NCI-H2171 (cell line): ENCODE data around the gene TIMM29.
A peak's percentile ranks its signal among the peaks of the same experiment; 100 is the strongest.
"Not testable (repeated sequence)": the region's sequence is repeated elsewhere in the genome, so short reads cannot be mapped to it uniquely, and the experiment has no call there.

ENCODE experiments used
- DNase-seq: peaks from one replicate; lab custom pipeline; 2025; lab: John Stamatoyannopoulos, UW

TIMM29 gene

DNA sequence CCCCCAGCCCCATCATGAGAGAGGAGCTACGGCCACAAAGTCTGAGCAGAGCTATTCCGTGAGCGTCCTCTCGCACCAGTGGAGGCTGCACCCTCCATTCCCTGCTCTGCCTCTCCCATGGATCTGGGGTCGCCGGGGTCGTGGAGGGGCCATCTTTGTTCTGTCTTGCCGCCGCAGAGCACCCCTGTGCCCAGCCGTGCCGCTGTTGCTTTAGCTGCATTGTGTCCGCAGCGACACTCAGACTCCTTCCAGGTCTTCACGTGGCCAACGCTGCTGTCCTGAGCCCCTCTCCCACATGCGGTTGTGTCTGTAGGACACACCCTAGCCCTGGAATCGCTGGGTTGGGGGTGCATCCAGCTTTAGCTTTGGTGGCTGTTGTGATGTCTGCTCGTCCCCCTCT, 16.0 kb upstream of the TIMM29 start:
- no peak for DNase-seq

DNA sequence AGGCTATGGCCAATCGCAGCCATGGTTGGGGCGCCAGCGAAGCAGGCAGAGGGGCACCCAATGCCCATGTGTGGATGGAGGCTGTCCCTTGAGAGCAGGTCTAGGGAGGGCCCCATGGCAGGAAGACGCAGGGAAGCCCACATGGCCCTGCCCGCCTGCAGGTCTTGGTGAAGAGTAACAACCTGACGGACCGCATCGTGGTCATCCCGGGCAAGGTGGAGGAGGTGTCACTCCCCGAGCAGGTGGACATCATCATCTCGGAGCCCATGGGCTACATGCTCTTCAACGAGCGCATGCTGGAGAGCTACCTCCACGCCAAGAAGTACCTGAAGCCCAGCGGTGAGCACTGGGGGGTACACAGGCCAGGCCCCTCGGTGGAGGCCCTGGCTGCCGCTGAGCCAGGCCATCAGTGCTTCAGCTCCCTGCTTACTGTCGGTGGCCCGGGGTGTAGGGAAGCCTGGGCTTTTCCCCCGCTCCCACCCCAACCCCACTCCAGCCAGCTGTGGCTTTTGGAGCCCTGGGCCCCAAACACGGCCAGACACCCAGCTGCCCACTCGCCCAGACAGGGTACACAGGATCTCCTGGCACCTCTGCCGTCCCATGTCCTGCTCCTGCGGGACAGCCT, 14.8 kb upstream of the TIMM29 start:
- DNase-seq: no peak

DNA sequence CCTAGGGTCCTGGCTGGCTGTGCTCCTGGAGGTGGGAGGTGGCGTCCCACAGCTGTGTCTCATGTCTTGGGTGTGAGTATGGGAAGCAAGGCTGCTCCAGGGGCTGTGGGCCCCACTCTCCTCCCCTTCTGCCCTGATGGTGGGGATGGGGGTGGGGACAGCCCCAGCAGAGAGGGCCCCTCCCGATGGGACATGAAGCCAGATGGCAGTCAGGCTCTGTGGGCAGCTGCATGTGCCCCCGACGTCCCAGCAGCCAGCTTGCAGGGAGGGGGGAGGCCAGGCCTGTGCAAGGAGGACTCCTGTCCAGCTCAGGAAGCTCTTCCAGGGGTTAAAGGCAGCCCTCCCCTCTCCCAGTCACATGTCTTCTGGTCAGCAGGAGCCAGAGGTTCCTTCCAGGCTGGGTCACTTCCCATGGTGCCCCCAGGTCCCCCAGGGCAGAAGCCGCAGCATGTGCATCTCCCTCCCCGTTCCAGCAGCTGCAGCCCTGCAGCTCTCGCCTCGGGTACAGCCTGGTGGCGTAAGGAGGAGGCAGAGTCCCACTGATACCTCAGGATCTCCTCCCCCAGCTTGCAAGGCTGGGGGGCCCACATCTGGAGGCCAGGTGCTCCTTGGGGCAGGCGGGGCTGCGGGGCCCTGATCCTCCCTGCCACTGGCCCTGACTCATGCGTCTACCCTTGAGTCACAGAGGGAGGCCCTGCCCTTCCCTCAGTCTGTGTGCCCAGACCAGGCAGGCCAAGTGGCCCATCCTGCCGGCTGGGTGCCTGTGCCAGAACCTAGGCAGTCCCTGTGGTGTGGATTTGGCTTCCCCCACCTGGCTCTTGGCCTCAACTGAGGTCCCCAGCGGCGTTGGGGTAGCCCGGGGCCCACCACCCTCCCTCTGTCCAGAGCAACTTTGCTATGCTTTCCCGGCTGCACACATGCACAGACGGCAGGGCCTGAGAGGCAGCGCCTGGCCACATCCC, 13.2 kb upstream of the TIMM29 start:
- no peak for DNase-seq

DNA sequence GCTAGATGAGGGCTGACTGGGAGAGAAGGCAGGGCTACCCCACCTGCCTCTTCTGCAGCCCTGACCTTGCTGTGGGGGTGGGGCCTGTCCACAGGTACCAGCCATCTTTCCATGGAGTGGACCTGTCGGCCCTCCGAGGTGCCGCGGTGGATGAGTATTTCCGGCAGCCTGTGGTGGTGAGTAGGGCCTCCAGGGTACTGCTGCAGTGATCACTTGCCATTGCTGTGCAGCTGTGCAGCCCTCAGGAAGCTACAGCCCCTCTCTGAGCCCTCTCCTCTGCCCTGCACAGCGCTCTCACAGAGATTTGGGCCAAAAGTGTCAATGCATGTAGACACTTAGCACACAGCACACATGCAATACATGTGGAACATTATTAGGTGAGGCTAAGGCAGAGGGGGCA, 12.0 kb upstream of the TIMM29 start:
- DNase-seq: no peak

DNA sequence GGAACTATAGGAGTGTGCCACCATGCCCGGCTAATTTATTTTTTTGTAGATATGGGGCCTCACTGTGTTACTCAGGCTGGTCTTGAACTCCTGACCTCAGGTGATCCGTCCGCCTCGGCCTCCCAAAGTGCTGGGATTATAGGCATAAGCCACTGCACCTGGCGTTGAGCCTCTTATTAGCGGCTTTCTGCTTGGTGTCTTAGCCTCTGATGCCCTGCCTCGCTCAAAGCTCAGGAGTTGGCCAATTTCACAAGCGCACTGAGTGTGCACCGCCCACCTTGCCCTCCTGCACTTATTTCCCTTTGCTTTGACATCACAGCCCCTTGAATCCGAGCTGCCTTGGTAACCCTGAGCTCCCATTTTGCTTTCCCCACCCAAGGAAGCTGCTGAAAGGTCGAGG, 10.3 kb upstream of the TIMM29 start:
- no peak for DNase-seq

DNA sequence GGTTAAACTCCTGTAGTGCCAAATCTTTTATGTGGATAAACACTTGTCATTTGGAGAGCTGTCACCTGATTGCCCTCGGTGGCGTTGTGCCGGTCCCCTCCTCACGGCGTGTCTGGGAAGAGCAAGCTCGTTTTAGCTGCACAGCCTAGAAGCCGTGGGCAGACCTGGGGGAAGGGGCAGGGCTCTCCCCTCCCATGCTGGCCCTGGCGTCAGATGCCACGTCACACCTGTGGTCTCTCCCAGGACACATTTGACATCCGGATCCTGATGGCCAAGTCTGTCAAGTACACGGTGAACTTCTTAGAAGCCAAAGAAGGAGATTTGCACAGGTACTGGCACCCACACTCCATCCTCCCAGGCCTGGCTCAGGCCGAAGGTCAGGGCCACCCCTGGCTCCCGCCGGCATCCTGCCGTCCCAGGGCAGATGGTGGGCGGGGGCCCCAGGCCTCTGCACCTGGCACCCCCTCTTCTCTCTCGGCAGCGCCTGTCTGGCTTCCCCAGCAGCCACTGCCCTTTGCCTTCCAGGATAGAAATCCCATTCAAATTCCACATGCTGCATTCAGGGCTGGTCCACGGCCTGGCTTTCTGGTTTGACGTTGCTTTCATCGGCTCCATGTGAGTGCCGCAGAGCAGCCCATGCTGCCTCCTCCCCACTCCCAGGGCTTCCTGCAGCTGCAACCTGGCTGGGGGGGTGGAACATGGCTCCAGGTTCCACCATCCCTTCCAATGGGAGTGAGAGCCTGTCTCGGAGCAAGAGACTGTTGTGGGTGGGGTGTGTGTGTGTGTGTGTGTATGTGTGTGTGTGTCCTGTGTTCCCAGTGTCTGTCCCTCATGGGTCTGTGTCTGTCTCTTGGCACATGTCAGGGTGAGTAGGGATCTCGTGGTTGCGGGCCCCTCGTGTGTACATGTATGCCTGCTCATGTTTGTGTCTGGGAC, 9.0 kb upstream of the TIMM29 start:
- no peak for DNase-seq

DNA sequence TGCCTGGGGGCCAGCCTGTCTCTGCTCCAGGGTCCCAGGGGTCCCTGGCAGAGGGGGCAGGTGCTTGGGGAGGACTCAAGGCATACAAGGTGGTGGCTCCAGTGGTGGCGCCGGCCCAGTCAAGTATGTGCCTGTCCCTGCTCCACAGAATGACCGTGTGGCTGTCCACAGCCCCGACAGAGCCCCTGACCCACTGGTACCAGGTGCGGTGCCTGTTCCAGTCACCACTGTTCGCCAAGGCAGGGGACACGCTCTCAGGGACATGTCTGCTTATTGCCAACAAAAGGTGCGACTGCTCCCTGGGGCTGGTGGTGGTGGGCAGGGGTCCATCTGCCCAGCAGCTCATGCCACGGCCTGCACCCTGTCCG, 8.3 kb upstream of the TIMM29 start:
- DNase-seq: no peak

DNA sequence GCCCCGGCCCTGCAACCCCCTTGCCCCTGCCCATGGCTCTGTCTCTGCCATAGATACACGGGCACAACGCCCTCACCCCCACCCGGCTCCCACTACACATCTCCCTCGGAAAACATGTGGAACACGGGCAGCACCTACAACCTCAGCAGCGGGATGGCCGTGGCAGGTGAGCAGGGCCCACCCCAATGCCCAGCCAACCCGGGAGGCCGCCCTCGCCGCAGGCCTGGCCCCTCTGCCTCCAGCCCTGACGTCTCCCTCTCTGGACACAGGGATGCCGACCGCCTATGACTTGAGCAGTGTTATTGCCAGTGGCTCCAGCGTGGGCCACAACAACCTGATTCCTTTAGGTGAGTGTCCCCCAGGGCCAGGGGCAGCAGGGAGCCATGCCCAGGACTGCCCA, 7.8 kb upstream of the TIMM29 start:
- no peak for DNase-seq

DNA sequence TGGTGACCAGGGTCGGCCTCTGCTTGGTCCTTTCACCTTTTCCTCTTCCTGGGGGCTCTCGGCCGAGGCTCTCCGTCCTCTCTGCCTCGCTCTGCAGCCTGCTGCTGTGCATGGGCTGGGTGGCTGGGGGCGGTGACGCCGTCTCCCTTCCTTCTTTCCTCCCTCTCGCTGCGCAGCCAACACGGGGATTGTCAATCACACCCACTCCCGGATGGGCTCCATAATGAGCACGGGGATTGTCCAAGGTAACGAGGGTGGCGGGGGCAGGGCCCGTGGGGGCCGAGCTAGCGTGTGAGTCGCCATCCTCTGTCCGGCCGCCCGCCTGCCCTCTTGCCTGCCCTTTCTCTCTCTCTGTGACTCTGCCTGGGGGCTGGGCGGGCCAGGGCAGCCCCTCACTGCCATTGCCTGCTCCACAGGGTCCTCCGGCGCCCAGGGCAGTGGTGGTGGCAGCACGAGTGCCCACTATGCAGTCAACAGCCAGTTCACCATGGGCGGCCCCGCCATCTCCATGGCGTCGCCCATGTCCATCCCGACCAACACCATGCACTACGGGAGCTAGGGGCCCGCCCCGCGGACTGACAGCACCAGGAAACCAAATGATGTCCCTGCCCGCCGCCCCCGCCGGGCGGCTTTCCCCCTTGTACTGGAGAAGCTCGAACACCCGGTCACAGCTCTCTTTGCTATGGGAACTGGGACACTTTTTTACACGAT, 7.3 kb upstream of the TIMM29 start:
- DNase-seq: no peak

DNA sequence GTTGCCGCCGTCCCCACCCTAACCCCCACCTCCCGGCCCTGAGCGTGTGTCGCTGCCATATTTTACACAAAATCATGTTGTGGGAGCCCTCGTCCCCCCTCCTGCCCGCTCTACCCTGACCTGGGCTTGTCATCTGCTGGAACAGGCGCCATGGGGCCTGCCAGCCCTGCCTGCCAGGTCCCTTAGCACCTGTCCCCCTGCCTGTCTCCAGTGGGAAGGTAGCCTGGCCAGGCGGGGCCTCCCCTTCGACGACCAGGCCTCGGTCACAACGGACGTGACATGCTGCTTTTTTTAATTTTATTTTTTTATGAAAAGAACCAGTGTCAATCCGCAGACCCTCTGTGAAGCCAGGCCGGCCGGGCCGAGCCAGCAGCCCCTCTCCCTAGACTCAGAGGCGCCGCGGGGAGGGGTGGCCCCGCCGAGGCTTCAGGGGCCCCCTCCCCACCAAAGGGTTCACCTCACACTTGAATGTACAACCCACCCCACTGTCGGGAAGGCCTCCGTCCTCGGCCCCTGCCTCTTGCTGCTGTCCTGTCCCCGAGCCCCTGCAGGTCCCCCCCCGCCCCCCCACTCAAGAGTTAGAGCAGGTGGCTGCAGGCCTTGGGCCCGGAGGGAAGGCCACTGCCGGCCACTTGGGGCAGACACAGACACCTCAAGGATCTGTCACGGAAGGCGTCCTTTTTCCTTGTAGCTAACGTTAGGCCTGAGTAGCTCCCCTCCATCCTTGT, 6.5 kb upstream of the TIMM29 start:
- no peak for DNase-seq

DNA sequence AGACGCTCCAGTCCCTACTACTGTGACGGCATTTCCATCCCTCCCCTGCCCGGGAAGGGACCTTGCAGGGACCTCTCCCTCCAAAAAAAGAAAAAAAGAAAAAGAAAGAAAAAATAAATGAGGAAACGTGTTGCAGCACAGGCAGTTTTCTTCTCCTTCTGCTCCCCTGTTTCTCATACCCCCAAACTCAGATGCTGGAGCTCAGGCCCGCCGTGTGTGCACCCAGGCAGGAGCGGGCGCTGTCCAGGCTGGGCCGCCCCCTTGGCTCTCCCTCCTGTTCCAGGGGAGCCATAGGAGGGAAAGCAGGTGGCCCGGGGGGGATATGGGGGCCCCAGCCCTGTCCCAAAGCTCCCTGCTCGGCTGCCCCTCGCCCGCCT, 6.0 kb upstream of the TIMM29 start:
- DNase-seq: no peak

DNA sequence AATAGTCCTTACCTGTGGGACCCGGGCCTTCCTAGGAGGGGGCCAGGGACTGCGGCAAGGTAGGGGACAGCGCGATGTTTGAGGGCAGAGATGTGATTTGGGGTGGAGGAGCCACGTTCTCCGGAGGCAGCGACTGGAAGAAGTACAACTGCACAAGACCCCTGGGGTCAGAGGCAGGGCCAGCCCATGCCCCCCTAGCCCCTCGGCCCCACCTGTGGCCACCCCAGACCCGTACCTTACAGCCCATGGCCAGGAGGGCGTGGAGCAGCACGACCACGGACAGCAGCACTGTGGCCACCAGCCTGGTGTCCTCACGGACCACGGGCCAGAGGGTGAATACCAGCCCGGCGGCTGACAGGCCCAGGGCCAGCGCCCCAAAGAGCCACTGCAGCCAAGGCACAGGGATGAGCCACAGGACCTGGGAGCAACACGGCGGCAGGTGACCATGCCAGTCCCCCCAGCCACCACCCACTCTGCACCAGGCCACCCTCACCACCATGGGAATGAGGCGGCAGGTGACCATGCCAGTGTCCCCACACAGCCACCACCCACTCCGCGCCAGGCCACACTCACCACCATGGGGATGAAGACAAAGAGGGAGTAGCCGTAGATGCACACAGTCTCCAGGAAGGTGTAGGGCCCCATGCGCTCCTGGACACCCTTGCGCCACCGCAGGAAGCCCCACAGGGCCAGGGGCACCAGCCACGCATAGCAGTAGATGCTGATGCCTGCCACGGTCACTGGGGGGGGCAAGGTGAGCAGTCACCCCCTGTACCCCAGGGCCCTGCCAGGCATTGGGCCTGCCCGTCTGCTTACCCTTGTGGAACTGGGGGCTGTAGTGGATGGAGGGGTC, 5.1 kb upstream of the TIMM29 start:
- no peak for DNase-seq

DNA sequence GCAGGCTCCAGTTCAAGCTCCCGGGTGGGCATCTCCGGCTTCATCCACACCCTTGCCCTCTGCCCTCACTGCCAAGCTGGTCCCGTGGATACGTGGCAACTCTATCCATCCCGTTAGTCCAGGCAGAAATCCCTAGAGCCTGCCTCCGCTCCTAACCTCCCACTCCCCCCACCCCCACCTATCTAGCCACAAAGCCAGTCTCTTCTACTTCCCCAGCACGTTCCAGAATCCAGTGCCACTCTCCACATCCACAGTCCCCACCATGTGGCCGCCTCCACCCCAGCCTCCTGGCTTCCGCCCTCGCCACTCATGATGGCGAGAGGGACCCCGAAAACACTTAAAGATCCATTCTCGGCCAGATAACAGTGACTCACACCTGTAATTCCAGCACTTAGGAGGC, 4.0 kb upstream of the TIMM29 start:
- DNase-seq: no peak

DNA sequence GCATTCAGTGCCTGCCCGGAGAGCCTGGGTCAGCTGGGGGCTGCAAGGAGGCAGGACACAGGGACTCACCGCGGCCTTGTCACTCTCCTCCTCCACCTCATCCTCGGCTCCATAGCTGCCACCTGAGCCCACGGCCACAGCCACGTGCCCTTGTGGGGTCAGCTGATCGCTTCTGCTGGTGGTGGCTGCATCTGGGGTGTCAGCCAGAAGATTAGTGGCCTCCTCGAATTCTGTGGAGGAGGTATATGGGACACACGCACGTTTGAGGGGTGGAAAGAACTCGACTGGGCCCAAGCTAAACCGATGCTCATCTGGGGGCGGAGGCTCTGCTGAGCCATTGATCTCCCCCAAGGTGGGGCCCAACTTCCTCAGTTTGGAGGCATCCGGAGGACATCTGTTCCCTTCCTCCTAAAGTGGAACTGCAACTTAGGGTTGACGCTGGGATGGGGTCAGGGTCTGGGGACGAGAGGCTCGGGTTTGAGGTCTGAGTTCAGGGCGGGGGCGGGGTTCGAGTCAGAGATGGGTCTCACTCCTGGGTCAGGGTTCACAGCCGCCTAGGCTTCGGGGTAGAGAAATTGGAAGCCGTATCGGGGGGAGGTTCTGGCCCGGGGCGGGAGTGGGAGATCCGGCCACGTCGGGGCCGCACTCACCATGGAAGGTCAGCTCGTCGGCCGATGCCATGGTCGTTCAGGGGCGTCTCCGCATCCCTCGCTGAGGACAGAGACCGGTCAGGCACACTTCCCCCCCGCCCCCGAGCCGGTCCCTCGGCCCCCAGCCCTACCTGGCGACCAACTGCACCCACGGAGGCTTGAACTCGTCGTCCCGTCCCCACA, 665 bp upstream of the TIMM29 start:
- no peak for DNase-seq

DNA sequence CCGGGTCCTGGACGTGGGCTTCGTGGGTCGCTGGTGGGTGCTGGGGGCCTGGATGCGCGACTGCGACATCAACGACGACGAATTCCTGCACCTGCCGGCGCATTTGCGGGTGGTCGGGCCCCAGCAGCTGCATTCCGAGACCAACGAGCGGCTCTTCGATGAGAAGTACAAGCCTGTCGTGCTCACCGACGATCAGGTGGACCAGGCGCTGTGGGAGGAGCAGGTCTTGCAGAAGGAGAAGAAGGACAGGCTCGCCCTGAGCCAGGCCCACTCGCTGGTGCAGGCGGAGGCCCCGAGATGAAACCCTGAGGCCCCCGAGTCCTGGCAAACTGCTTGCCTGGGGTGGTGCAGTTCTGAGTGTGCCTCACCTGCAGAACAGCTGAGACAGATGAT, 787 bp downstream of the TIMM29 start:
- DNase-seq: no peak

DNA sequence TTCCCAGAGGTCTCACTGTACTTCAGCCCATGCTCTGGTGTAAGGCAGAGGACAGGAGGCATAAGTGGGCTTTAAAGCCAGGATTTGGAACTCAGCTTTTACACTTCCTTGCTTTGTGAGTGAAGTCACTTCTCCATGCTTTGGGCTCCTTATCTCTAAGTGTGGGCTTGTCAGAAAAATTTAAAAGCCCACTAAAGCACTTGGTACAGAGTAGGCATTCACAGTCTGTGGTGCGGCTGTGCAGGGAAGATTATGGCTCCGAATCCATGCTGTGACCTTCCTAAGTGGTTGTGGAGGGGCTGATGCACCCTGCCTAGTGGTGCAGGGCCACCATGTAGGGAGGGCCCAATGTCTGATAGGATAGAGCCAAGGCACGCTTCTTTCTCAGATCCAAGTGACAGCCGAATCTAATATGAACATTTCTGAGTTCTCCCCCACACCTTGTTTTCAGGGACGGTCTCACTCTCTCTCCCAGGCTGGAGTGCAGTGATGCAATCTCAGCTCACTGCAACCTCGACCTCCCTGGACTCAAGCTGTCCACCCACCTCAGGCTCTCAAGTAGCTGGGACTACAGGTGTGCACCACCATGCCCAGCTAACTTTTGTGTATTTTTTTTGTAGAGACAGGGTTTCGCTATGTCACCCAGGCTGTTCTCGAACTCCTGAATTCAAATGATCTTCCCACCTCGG, 6.9 kb downstream of the TIMM29 start:
- no peak for DNase-seq

DNA sequence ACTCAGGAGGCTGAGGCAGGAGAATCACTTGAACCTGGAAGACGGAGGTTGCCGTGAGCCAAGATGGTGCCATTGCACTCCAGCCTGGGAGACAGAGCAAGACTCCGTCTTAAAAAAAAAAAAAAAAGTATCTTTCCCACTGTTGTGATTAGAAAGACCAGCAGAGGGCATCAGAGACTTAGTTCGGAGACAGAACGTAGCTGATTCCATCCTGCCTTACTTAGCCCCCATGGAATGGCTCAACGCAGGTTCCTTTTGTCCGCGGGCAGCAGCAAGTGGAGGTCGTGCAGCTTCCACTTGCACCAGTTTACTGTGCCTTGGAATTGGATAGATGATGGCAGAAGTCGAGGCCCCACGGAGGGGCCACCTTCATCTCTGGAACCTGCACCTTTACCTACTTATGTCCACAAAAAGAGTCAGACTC, 8.1 kb downstream of the TIMM29 start:
- DNase-seq: peak; percentile 73

DNA sequence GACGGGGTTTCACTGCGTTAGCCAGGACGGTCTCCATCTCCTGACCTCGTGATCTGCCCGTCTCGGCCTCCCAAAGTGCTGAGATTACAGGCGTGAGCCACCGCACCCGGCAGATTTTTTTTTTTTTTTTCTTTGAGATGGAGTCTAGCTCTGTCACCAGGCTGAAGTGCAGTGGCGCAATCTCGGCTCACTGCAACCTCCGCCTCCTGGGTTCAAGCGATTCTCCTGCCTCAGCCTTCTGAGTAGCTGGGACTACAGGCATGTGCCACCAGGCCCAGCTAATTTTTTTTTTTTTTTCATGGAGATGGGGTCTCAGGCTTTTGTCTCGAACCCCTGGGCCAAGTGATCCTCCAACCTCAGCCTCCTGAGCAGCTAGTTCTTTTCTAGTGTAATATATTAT, 13.0 kb downstream of the TIMM29 start:
- DNase-seq: not testable (repeated sequence)

DNA sequence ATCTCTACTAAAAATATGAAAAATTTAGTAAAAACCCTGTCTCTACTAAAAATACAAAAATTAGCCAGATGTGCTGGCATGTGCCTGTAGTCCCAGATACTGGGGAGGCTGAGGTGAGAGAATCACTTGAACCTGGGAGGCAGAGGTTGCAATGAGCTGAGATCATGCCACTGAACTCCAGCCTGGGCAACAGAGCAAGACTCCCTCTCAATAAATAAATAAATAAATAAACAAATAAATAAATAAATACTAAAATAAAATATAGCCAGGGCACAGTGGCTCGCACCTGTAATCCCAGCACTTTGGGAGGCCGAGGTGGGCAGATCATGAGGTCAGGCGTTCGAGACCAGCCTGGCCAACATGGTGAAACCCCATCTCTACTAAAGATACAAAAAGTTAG, 14.8 kb downstream of the TIMM29 start:
- not testable (repeated sequence) for DNase-seq
